ENCODE measurements around the gene MPRIP.

Gene MPRIP

GRCh38 chr17:17030515-17031211 lies 11.6 kb upstream of the MPRIP start:
- no peak for DNase-seq

GRCh38 chr17:17032131-17032692 lies 10.0 kb upstream of the MPRIP start:
- no peak for DNase-seq

- no peak for DNase-seq
Observed at GRCh38 chr17:17033466-17033865, 8.8 kb upstream of the MPRIP start.

- DNase-seq: no peak
Observed at GRCh38 chr17:17034026-17034425, 8.2 kb upstream of the MPRIP start.

- DNase-seq: no peak
Observed at GRCh38 chr17:17034496-17035075, 7.7 kb upstream of the MPRIP start.

GRCh38 chr17:17035490-17035889 lies 6.8 kb upstream of the MPRIP start:
- DNase-seq: no peak

- DNase-seq: no peak
Observed at GRCh38 chr17:17035920-17036523, 6.2 kb upstream of the MPRIP start.

- DNase-seq: no peak
Observed at GRCh38 chr17:17036524-17036998, 5.7 kb upstream of the MPRIP start.

GRCh38 chr17:17039911-17040310 lies 2.3 kb upstream of the MPRIP start:
- no peak for DNase-seq

- no peak for DNase-seq
Observed at GRCh38 chr17:17041018-17041521, 1.2 kb upstream of the MPRIP start.

- DNase-seq: peak; percentile 99
Observed at GRCh38 chr17:17041571-17042383, 480 bp upstream of the MPRIP start.

GRCh38 chr17:17042851-17043460 lies 699 bp downstream of the MPRIP start:
- peak; percentile 73 for DNase-seq

GRCh38 chr17:17043461-17044271 lies 1.4 kb downstream of the MPRIP start:
- no peak for DNase-seq

GRCh38 chr17:17044846-17045561 lies 2.7 kb downstream of the MPRIP start:
- peak; percentile 63 for DNase-seq

- DNase-seq: no peak
Observed at GRCh38 chr17:17048106-17048505, 5.8 kb downstream of the MPRIP start.

GRCh38 chr17:17050346-17051345 lies 8.4 kb downstream of the MPRIP start:
- peak; percentile 43 for DNase-seq

- DNase-seq: peak; percentile 48
Observed at GRCh38 chr17:17051380-17051779, 9.1 kb downstream of the MPRIP start.

- peak; percentile 53 for DNase-seq
Observed at GRCh38 chr17:17051791-17052461, 9.7 kb downstream of the MPRIP start.
